ENCODE measurements around the gene FGF18.

DNA sequence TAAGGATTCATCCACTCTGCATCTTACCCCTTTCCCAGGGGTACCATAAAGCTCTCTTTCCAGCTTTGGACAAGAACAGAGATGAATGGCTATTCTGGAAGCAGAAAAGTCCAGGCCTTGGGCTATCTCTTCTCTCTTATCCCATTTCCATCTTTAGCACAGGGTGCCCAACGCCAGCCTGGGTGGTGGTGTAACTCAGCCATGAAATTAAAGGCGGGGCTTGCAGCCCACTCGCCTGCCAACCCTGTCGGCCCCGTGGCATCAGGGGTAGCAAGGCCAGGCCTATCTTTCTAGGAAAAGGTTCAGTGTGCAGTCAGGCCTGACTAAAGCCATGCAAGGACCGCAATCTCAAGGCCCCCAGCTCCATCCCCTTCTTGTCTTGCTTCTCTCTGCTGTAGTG, 78.7 kb downstream of the FGF18 start:
- TF ChIP-seq, protein P1, sequence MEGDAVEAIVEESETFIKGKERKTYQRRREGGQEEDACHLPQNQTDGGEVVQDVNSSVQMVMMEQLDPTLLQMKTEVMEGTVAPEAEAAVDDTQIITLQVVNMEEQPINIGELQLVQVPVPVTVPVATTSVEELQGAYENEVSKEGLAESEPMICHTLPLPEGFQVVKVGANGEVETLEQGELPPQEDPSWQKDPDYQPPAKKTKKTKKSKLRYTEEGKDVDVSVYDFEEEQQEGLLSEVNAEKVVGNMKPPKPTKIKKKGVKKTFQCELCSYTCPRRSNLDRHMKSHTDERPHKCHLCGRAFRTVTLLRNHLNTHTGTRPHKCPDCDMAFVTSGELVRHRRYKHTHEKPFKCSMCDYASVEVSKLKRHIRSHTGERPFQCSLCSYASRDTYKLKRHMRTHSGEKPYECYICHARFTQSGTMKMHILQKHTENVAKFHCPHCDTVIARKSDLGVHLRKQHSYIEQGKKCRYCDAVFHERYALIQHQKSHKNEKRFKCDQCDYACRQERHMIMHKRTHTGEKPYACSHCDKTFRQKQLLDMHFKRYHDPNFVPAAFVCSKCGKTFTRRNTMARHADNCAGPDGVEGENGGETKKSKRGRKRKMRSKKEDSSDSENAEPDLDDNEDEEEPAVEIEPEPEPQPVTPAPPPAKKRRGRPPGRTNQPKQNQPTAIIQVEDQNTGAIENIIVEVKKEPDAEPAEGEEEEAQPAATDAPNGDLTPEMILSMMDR (IDR thresholded peaks at IDR 0.05), result no peak
- no peak for TF ChIP-seq EP300 (IDR thresholded peaks at IDR 0.05)
- TF ChIP-seq POLR2AphosphoS5 (IDR thresholded peaks at IDR 0.05), result no peak

Measured in sigmoid colon (tissue), 4 donors.